GM06990 (cell line): ENCODE data around the gene KRT222.

Experiments used
- DNase-seq: peaks from one replicate; pipeline ENCODE4 v3.0.0-alpha.2; 2011; ENCODE audit not compliant: insufficient read length; ENCODE audit errors: extremely low read depth
- H3K27me3 ChIP-seq: replicated peaks from 2 replicates; pipeline ENCODE4 v1.6.0; 2011; ENCODE audit warnings: low read length; ENCODE audit not compliant: control insufficient read depth, insufficient read depth
- H3K36me3 ChIP-seq: 2 replicates; pipeline ENCODE4 v1.5.1; 2011; ENCODE audit warnings: low read length; ENCODE audit not compliant: control insufficient read depth, insufficient read depth
- H3K4me3 ChIP-seq: replicated peaks from 2 replicates; pipeline ENCODE4 v1.5.1; 2011; ENCODE audit warnings: low read depth, mild to moderate bottlenecking, control low read depth, low read length
- CTCF ChIP-seq: IDR thresholded peaks from 2 replicates; pipeline ENCODE4 v1.5.1; 2011; ENCODE audit warnings: low read length, control low read depth, mild to moderate bottlenecking, inconsistent platforms; ENCODE audit not compliant: insufficient read depth, poor library complexity, severe bottlenecking

Gene KRT222

GRCh38 chr17:40651939-40652338 is 13.0 kb downstream of the KRT222 start:
- no peak for DNase-seq
- H3K27me3 ChIP-seq, result no peaks in the 10 kb centered on the region
- no peaks in the 10 kb centered on the region for H3K36me3 ChIP-seq
- no peak for TF ChIP-seq CTCF
- H3K4me3 ChIP-seq, result no peak overlapping the region

- Histone ChIP-seq H3K27me3 (no peaks in the 10 kb centered on the region), H3K36me3 (no peaks in the 10 kb centered on the region), H3K4me3 (peak overlapping the region; percentile 97)
- TF ChIP-seq CTCF, result no peak
- DNase-seq, result no peak
Measured at GRCh38 chr17:40648384-40648968, 16.5 kb downstream of the KRT222 start.

- no peaks in the 10 kb centered on the region for H3K36me3 ChIP-seq
- H3K4me3 ChIP-seq, result peak within 1 kb of the TSS; percentile 97
- TF ChIP-seq CTCF, result no peak
- peak; percentile 88 for DNase-seq
- H3K27me3 ChIP-seq, result no peaks in the 10 kb centered on the region
Measured at GRCh38 chr17:40647624-40648383, 17.2 kb downstream of the KRT222 start, which contains the start of gene SMARCE1. Gene SMARCE1 (minus strand): TSS chr17:40647818. CDS start chr17:40645802, 2,016 bp downstream.

GRCh38 chr17:40646791-40647623 is 18.0 kb downstream of the KRT222 start:
- no peak for TF ChIP-seq CTCF
- H3K36me3 ChIP-seq, result peaks cover 2% of the 10 kb centered on the region
- no peaks in the 10 kb centered on the region for H3K27me3 ChIP-seq
- H3K4me3 ChIP-seq, result peak overlapping the region; percentile 97
- no peak for DNase-seq

- no peak for DNase-seq
- no peaks in the 10 kb centered on the region for H3K27me3 ChIP-seq
- TF ChIP-seq CTCF, result no peak
- H3K36me3 ChIP-seq, result peaks cover 2% of the 10 kb centered on the region
- no peak overlapping the region for H3K4me3 ChIP-seq
Measured at GRCh38 chr17:40645943-40646342, 19.0 kb downstream of the KRT222 start.
